Right lobe of liver (tissue), 4 donors: Measurements from ENCODE around the gene PSMG4.

Experiments used
- POLR2A ChIP-seq: fragments of 450-650 bp; IDR thresholded peaks from one replicate; pipeline ENCODE4 v1.6.1; 2017; ENCODE audit warnings: antibody characterized with exemption, mild to moderate bottlenecking
- TF ChIP-seq, protein P1 (sequence below), 4 donors: fragments of 200-600 bp in 3 of 4; fragments of 450-650 bp in 1 of 4; IDR thresholded peaks; one replicate each; pipeline versions ENCODE4 v1.5.1 to v1.8.0; 2016 to 2022; ENCODE audit warnings: antibody characterized with exemption in 4 of 4, mild to moderate bottlenecking in 2 of 4
- donor health status: DM: no; HTN: no; CAD: no.
- donor health status: DM: no; HTN: no; CAD: no.
- donor health status: DM: no; HTN: yes; CAD: no.

DNA sequence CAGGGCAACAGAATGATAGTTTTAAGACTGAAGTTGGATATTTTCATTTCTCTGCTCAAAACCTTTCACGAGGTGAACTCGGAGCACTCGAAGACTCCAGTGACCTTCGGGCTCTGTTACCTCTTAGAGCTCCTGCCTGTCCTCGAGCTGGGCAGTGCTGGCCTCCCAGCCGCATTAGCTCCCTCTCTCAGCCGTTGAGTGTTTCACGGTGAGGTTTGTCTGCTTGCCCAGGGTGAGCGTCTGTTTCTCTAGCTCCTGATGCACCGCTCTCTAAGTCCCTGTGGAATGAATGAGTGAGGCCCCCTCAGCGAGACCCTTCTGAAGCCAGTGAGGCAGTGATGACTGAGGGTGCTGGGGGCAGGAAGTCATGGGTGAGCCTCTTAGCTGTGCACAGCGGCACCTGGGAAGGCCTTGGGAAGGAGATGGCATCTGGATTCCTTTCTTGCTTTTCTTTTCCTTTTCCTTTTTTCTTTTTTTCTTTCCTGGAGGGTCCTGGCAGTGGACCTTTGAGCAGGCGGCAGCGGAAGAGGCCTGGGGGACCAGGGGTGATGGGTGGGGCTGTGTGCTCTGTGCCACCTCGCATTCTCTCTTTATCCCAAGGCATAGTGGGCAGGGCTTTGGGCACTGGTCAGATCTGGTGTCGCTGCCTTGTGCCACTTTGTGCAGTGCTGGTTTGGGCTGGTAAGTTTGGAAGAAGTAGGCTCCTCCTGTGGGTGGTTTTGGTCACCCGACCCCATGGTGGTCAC is 2.2 kb downstream of the PSMG4 start:
- TF ChIP-seq, protein P1, sequence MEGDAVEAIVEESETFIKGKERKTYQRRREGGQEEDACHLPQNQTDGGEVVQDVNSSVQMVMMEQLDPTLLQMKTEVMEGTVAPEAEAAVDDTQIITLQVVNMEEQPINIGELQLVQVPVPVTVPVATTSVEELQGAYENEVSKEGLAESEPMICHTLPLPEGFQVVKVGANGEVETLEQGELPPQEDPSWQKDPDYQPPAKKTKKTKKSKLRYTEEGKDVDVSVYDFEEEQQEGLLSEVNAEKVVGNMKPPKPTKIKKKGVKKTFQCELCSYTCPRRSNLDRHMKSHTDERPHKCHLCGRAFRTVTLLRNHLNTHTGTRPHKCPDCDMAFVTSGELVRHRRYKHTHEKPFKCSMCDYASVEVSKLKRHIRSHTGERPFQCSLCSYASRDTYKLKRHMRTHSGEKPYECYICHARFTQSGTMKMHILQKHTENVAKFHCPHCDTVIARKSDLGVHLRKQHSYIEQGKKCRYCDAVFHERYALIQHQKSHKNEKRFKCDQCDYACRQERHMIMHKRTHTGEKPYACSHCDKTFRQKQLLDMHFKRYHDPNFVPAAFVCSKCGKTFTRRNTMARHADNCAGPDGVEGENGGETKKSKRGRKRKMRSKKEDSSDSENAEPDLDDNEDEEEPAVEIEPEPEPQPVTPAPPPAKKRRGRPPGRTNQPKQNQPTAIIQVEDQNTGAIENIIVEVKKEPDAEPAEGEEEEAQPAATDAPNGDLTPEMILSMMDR (IDR thresholded peaks at IDR 0.05) = no peak
- TF ChIP-seq POLR2A = no peak
